Measurements from ENCODE around the gene TMEM131L.
"Not testable (repeated sequence)": the region's sequence is repeated elsewhere in the genome, so short reads cannot be mapped to it uniquely, and the experiment has no call there.

Gene TMEM131L, protein sequence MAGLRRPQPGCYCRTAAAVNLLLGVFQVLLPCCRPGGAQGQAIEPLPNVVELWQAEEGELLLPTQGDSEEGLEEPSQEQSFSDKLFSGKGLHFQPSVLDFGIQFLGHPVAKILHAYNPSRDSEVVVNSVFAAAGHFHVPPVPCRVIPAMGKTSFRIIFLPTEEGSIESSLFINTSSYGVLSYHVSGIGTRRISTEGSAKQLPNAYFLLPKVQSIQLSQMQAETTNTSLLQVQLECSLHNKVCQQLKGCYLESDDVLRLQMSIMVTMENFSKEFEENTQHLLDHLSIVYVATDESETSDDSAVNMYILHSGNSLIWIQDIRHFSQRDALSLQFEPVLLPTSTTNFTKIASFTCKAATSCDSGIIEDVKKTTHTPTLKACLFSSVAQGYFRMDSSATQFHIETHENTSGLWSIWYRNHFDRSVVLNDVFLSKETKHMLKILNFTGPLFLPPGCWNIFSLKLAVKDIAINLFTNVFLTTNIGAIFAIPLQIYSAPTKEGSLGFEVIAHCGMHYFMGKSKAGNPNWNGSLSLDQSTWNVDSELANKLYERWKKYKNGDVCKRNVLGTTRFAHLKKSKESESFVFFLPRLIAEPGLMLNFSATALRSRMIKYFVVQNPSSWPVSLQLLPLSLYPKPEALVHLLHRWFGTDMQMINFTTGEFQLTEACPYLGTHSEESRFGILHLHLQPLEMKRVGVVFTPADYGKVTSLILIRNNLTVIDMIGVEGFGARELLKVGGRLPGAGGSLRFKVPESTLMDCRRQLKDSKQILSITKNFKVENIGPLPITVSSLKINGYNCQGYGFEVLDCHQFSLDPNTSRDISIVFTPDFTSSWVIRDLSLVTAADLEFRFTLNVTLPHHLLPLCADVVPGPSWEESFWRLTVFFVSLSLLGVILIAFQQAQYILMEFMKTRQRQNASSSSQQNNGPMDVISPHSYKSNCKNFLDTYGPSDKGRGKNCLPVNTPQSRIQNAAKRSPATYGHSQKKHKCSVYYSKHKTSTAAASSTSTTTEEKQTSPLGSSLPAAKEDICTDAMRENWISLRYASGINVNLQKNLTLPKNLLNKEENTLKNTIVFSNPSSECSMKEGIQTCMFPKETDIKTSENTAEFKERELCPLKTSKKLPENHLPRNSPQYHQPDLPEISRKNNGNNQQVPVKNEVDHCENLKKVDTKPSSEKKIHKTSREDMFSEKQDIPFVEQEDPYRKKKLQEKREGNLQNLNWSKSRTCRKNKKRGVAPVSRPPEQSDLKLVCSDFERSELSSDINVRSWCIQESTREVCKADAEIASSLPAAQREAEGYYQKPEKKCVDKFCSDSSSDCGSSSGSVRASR (N-terminal part only)

DNA sequence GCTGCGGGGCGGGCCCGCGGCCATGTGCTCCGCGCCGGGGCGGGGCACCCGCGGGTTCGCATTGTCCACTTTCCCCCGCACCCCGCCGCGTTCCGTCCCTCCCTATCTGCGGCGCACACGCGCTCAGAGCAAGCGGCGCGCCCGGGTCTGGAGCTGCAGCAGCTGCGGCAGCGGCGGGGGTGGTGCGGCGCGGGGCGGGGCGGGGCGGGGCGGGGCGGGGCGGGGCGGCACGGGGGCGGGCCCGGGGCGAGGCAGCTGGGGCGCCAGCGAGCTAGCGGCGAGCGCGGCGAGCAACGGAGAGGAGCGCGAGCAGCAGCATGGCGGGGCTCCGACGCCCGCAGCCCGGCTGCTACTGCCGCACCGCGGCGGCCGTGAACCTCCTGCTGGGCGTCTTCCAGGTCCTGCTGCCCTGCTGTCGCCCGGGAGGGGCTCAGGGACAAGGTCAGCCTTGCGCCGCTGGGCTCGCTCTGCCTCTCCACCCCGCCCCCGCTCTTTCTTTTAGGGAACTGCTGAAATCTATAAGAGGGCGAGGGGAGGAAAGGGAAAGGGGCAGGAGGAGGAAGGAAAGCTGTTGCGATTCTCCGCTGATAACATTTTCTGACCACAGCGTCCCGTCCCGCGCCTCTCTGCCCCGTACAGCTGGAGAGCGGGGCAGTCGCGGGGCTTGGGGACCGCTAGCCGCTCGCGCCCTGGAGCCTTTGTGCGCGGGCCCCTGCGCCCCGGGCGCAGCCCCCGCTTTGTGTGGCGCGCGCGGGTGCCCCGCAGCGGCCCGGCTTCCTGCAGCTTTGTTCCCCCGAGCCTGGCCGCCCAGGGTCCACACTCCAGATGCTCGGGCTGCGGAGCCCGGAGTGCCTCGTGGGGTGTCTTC is at the start of gene TMEM131L:
Gene TMEM131L, plus strand, starts transcription at position 280 of the 868 bp plus-strand sequence. Its CDS starts 38 bp downstream, at position 318.
- DNase-seq (ENCODE audit: low spot score): peak; percentile 63

- DNase-seq (ENCODE audit: low spot score): not testable (repeated sequence)
Measured at GRCh38 chr4:153416456-153416855, 49.7 kb upstream of the TMEM131L start.

GRCh38 chr4:153418121-153418520 is 48.0 kb upstream of the TMEM131L start:
- no peak for DNase-seq (ENCODE audit: low spot score)

DNA sequence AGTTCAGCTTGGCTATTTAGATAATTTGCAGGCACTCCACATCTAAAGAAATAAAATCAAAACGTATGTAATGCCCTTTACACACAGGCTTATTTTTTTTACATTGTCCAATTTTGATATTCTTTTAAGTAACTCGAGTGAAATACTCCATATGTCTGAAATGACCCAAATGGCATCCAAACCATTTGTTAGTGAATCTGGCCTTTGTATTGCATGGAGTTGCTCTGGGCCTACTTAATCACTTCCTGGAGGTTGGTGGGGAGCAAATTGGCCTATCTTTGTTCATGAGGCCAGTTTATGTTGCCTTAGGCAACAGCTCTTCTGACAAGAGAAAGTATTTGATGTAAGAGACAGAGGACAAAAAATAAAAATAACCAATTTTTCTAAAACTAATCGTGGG is 47.6 kb upstream of the TMEM131L start:
- DNase-seq (ENCODE audit: low spot score): no peak

DNA sequence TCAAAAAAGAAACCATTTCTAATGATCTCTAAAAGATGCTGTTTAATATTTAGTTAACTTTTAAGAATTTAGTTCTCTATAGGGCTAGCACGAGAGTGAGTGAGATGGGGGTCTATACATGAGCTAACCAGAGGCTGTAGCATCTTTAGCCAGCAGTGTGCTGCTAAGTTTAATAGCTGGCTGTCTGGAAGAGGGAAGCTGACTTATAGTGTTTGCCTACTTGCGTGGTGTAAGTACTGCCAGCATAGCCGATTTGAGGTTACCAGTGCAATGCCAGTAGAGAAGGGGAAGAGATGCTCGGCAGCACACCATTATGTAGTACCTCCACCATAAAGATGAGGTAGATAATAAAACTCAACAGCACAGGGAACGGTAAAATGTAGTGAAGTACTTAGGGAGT is 47.1 kb upstream of the TMEM131L start:
- no peak for DNase-seq (ENCODE audit: low spot score)

- no peak for DNase-seq (ENCODE audit: low spot score)
Measured at GRCh38 chr4:153419673-153420278, 46.4 kb upstream of the TMEM131L start.

DNA sequence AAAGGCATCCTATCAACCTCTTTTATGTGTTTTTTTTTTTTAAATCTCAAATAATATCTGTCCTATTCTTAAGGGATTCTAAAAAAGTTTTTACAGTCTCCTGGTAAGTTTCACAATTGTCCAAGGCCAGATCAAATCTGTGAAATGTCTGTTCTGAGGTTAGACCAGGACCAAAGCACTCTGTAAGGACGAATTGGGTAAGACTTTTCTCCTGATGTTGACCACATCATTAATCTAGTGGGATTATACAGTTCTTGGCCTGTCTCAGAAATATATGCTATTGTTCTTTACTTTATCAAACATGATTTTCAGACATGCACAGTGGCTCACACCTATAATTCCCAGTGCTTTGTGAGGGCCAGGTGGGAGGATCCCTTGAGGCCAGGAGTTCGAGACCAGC is 45.8 kb upstream of the TMEM131L start:
- no peak for DNase-seq (ENCODE audit: low spot score)

- peak; percentile 74 for DNase-seq (ENCODE audit: low spot score)
Measured at GRCh38 chr4:153421941-153422340, 44.2 kb upstream of the TMEM131L start.

- DNase-seq (ENCODE audit: low spot score): peak; percentile 22
Measured at GRCh38 chr4:153426207-153426885, 39.8 kb upstream of the TMEM131L start.

DNA sequence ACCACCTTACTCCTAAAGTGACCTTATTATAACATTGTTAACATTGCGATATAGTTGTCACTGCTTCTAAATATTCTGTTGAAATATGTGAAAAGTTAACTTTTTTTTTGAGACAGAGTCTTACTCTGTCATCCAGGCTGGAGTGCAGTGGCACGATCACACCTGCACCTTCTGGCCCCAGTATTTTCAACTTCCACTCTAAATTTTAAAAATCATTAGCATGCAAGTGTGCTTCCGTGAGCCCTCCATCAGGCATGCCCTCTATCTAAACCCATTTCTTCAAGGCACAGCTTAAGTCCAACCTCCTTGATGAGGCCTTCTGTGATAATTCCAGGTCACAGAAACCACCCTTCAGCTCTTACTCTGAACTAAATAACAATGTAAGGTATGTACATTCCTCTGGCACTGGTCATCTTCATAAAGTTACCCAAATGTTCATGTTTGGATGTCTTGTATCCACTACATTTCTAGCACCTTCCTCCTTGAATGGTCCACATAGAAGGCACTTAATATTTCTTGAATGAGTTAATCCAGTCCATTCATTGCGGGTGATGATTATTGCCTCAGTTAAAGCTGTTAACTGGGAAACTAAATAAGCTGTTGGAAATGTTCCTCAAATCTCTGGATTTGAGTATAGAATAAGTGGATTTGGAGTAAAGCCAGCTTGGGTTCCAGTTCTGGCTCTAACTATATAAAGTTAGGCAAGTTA is 38.6 kb upstream of the TMEM131L start:
- no peak for DNase-seq (ENCODE audit: low spot score)

- no peak for DNase-seq (ENCODE audit: low spot score)
Measured at GRCh38 chr4:153428941-153429475, 37.2 kb upstream of the TMEM131L start.

- peak; percentile 96 for DNase-seq (ENCODE audit: low spot score)
Measured at GRCh38 chr4:153432965-153433753, 33.0 kb upstream of the TMEM131L start.

DNA sequence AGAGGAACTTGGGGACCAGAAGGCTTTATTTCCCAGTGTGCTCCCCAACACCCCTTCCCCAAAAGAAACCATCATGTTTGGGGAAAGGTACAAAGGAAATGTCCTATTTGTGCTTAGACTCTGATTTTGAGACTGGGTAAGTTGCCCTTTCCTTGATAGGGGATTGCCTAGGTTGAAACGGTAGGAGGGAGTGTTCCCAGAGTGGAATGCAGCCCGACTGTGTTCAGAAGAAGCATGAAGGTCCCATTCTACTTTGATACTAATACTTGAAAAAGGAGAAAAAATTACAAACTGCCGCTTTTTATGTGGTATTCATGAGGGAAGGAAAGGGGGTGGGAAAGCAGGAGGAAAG is 32.4 kb upstream of the TMEM131L start:
- no peak for DNase-seq (ENCODE audit: low spot score)

DNA sequence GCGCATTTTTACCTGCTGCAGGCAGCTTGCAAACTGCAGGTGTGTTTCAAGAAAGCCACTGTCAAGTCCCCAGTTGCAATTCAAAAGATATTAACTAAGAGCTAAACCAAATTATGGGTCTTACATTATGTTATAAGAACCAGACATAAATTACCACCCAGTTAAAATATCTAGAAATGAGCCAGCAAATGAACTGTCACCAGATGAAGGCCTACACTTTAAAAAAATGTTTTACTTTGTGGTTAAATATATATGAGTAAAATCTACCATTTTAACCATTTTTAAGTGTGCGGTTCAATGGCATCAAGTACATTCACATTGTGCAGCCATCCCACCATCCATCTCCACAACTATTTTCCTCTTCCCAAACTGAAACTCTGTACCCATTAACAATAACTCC is 32.0 kb upstream of the TMEM131L start:
- DNase-seq (ENCODE audit: low spot score): no peak

GRCh38 chr4:153438916-153439756 is 27.0 kb upstream of the TMEM131L start:
- DNase-seq (ENCODE audit: low spot score): peak; percentile 25

GRCh38 chr4:153439831-153440230 is 26.3 kb upstream of the TMEM131L start:
- DNase-seq (ENCODE audit: low spot score): no peak

DNA sequence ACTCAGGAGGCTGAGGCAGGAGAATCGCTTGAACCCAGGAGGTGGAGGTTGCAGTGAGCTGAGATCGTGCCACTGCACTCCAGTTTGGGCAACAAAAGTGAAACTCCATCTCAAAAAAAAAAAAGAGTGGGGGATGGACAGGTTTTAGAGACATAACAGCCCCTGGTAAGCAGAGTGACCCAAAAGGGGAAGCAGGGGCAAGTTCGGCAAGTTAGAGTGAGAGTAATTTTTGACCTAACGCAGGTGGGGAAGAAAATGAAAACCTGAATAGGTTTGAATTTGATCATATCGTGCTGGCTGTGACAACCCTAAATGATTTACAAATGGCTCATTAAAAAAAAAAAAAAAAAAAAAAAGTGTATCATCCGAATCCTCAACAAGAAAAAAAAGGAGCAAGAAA is 25.7 kb upstream of the TMEM131L start:
- no peak for DNase-seq (ENCODE audit: low spot score)

All from activated CD4-positive, alpha-beta T cell treated with anti-CD3 and anti-CD28 coated beads, Interleukin-2, Interleukin-4, amounts not matched to agents 100 ng/mL and 50 ng/mL, durations not matched to agents 16 hours and 8 hours (primary cell).